OCI-LY7 (cell line): ENCODE data around the gene NEK9. TPM values are rescaled to one million over a fixed set of nuclear protein-coding genes. Genes with fewer than 3 reads are reported as not detected.

Experiments used
- BruUV-seq: library from RNA; stranded (reverse); fragments of 400-500 nt; replicated peaks from 2 replicates; lab custom pipeline; 2021; lab: Mats Ljungman, UMichigan
- CTCF ChIA-PET: fragments of 300-600 bp; sonication (Branson Sonifier 250); formaldehyde crosslinking; loops from one replicate; lab custom pipeline; 2022; ENCODE audit warnings: antibody characterized with exemption; ENCODE audit not compliant: unreplicated experiment; lab: Charles Lee
- POLR2A ChIA-PET: fragments of 300-600 bp; sonication (Branson Sonifier 250); formaldehyde crosslinking; loops from one replicate; lab custom pipeline; 2022; ENCODE audit warnings: antibody characterized with exemption; lab: Charles Lee
- DNase-seq: peaks from one replicate; pipeline ENCODE4 v3.0.0-alpha.2; 2015; ENCODE audit warnings: low spot score
- H2AFZ ChIP-seq: fragments of 200-600 bp; sonication (generic), shearing (Covaris generic); 2 replicates; pipeline ENCODE4 v1.6.1; 2014; ENCODE audit warnings: mild to moderate bottlenecking, antibody characterized with exemption, low read length, moderate library complexity
- H3K27ac ChIP-seq: fragments of 200-600 bp; sonication (generic); 2 replicates; pipeline ENCODE4 v1.5.1; 2014; ENCODE audit warnings: mixed run types, low read depth, mild to moderate bottlenecking, moderate library complexity, low read length, inconsistent platforms; ENCODE audit not compliant: poor library complexity, severe bottlenecking
- H3K36me3 ChIP-seq: fragments of 200-600 bp; sonication (generic); 2 replicates; pipeline ENCODE4 v1.6.1; 2014; ENCODE audit warnings: mild to moderate bottlenecking, antibody characterized with exemption, low read length, moderate library complexity, mixed read lengths; ENCODE audit not compliant: insufficient read depth
- H3K4me1 ChIP-seq: fragments of 200-600 bp; sonication (generic); 2 replicates; pipeline ENCODE4 v1.5.1; 2014; ENCODE audit warnings: mild to moderate bottlenecking, low read length; ENCODE audit not compliant: insufficient read depth, poor library complexity, severe bottlenecking
- H3K4me2 ChIP-seq: fragments of 200-600 bp; sonication (generic); 2 replicates; pipeline ENCODE4 v1.6.1; 2014; ENCODE audit warnings: mild to moderate bottlenecking, low read length
- H3K4me3 ChIP-seq: fragments of 200-600 bp; sonication (generic); 2 replicates; pipeline ENCODE4 v1.5.1; 2014; ENCODE audit warnings: mild to moderate bottlenecking, low read depth, low read length; ENCODE audit not compliant: poor library complexity, severe bottlenecking
- H3K79me2 ChIP-seq: fragments of 200-600 bp; sonication (generic); 2 replicates; pipeline ENCODE4 v1.6.1; 2016; ENCODE audit warnings: low read depth, mild to moderate bottlenecking, low read length, moderate library complexity, mixed read lengths; ENCODE audit not compliant: insufficient read depth
- H3K9me2 ChIP-seq: fragments of 200-600 bp; sonication (generic); 2 replicates; pipeline ENCODE4 v1.6.1; 2016; ENCODE audit warnings: mild to moderate bottlenecking, low read length, mixed read lengths; ENCODE audit not compliant: insufficient read depth
- H3K9me3 ChIP-seq: fragments of 200-600 bp; sonication (generic); 2 replicates; pipeline ENCODE4 v1.6.1; 2014; ENCODE audit warnings: mild to moderate bottlenecking, mixed run types, low read length, mixed read lengths
- H4K20me1 ChIP-seq: fragments of 200-600 bp; sonication (generic); 2 replicates; pipeline ENCODE4 v1.6.1; 2014; ENCODE audit warnings: mild to moderate bottlenecking, antibody characterized with exemption, low read length, moderate library complexity, mixed read lengths; ENCODE audit not compliant: insufficient read depth
- EZH2phosphoT487 ChIP-seq: fragments of 200-600 bp; sonication (generic); IDR thresholded peaks from 2 replicates; pipeline ENCODE4 v1.6.1; 2018; ENCODE audit warnings: low read depth, borderline replicate concordance, mild to moderate bottlenecking, mixed run types, antibody characterized with exemption, low read length, moderate library complexity, mixed read lengths
- intact Hi-C: fragments of 100-400 bp; cut with micrococcal nuclease; formaldehyde crosslinking; loops from one replicate; pipeline ENCODE4 v1.10.0; 2022; ENCODE audit not compliant: unreplicated experiment
- total RNA-seq, 2 experiments: library from RNA; depleted of rRNA in 1 of 2; stranded (reverse); fragments of >200 nt in 1 of 2; shearing (Covaris generic) in 1 of 2; gene quantifications; 2 replicates each; pipeline ENCODE4 v1.2.3, GENCODE V29; 2014 to 2022
- TF ChIP-seq, protein P1 (sequence below): fragments of 200-600 bp; sonication (generic); conservative IDR thresholded peaks from 2 replicates; pipeline ENCODE4 v1.5.1; 2014; ENCODE audit warnings: mild to moderate bottlenecking, antibody characterized with exemption, low read length, moderate library complexity, mixed read lengths

NEK9 gene
- total RNA-seq, 2 experiments from 2014 or later: 58.3 to 86.4 TPM

DNA sequence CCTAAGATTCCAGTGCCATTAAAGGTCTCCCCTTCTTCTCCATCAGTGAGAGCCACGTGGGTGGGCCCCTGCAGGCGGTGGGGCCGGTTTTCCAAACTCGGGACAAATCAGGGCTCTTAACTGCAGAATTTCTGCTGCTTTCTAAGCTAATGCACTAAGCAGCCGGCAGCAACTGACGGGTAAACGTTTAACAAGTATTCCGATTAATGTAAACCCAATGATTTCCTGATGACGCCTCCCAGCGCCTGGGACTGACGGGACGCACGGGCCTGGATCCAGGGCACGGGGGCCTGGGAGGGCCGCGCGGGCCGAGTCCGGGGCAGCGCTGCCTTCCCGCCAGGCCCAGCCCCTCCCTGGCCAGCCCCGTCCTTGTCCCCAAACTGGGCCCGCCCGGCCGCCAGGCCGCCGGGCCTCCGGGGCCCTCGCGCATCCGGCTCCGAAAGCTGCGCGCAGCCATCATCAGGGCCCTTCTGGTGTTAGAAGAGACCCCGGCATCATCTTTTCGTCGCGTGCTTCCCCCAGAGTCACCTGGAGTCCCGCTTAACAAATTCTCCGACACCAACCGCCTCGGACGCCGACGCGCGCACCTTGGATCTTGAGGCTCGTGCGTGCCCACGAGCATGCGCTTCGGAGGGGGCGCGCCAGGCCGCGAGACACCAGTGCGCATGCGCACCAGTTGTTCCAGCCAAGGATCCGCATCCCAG lies 75.8 kb downstream of the NEK9 start, which contains the start of gene MLH3:
TSS of gene MLH3 (minus strand) at position 616 of the 704 bp plus-strand sequence. CDS start 1,812 bp downstream, outside the sequence.
- Histone ChIP-seq H3K4me3 (peak within 1 kb of the TSS; percentile 60), H3K79me2 (no peaks in the 10 kb centered on the region), H3K36me3 (peaks cover 29% of the 10 kb centered on the region; the same call in 1 of the 2 replicates), H2AFZ (peak within 1 kb of the TSS; percentile 45), H3K9me3 (no peaks in the 10 kb centered on the region), H3K4me2 (peak within 1 kb of the TSS; percentile 44), H3K4me1 (peaks cover 9% of the 10 kb centered on the region), H4K20me1 (no peaks in the 10 kb centered on the region), H3K27ac (no peak within 1 kb of the TSS), H3K9me2 (no peaks in the 10 kb centered on the region)
- intact Hi-C loops: no loop called here
- TF ChIP-seq, protein P1, sequence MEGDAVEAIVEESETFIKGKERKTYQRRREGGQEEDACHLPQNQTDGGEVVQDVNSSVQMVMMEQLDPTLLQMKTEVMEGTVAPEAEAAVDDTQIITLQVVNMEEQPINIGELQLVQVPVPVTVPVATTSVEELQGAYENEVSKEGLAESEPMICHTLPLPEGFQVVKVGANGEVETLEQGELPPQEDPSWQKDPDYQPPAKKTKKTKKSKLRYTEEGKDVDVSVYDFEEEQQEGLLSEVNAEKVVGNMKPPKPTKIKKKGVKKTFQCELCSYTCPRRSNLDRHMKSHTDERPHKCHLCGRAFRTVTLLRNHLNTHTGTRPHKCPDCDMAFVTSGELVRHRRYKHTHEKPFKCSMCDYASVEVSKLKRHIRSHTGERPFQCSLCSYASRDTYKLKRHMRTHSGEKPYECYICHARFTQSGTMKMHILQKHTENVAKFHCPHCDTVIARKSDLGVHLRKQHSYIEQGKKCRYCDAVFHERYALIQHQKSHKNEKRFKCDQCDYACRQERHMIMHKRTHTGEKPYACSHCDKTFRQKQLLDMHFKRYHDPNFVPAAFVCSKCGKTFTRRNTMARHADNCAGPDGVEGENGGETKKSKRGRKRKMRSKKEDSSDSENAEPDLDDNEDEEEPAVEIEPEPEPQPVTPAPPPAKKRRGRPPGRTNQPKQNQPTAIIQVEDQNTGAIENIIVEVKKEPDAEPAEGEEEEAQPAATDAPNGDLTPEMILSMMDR: 0 out of 2 replicates have a peak, but pooled peaks have one; percentile 19
- TF ChIP-seq EZH2phosphoT487: no peak
- CTCF ChIA-PET: no interaction called here
- DNase-seq: peak; percentile 68
- BruUV-seq: no TSS peak
- POLR2A ChIA-PET: interaction anchor here (0.6 to 0.9 kb wide), 2 partner anchors 18 to 479 kb away, joined by 3 to 5 read pairs; partner anchors contain the start of gene ZC2HC1C

DNA sequence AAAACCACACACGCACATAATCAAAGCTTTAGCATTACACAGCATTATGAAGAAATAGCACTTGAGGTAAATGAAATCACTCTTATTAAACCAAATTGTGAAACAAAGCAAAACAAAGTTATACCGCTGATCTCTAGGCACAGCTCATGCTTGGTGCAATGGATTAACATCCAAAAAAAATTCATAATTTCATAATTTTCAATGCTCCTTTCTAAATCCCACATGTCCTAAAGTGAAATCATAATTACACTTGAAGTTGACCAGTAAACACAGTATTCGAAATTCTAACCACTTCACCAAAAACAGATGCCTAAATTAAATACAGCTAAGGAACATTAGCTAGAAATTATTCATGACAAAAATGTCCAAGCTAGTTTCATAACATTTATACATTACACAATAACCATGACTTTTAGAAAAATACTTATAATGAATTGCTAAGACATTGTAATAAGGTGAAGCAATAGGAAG lies 77.1 kb downstream of the NEK9 start:
- DNase-seq: no peak
- Histone ChIP-seq H3K27ac (no peak overlapping the region), H3K4me1 (peaks cover 9% of the 10 kb centered on the region), H3K79me2 (no peaks in the 10 kb centered on the region), H3K9me2 (no peaks in the 10 kb centered on the region), H3K36me3 (peaks cover 22% of the 10 kb centered on the region; the same call in 1 of the 2 replicates), H3K9me3 (no peaks in the 10 kb centered on the region), H4K20me1 (no peaks in the 10 kb centered on the region), H2AFZ (no peak overlapping the region), H3K4me3 (no peak overlapping the region), H3K4me2 (no peak overlapping the region)
- POLR2A ChIA-PET: no interaction called here
- CTCF ChIA-PET: no interaction called here
- TF ChIP-seq, protein P1: no peak
- no peak for TF ChIP-seq EZH2phosphoT487
- intact Hi-C loops: loop anchor here (5.0 kb wide), 1 partner anchor 42 kb away; no protein-coding TSS in a partner anchor
- no TSS peak for BruUV-seq
